Right atrium auricular region (tissue), 2 donors: ENCODE results near the gene TMEM151A. TPM values are rescaled to one million over a fixed set of nuclear protein-coding genes. Genes with fewer than 3 reads are reported as not detected.

Source experiments
- DNase-seq: peaks from one replicate; pipeline ENCODE4 v3.0.0-alpha.2; 2019; ENCODE audit warnings: low spot score
- H3K27ac ChIP-seq, 2 donors: fragments of 200-600 bp; sonication (generic); 1 replicate in 1 of 2; 2 replicates in 1 of 2; pipeline ENCODE4 v1.5.1; 2016 to 2019
- H3K27me3 ChIP-seq, 2 donors: fragments of 200-600 bp; sonication (generic); one replicate each; pipeline versions ENCODE4 v1.5.1 to v1.6.0; 2017 to 2019
- H3K36me3 ChIP-seq: fragments of 200-600 bp; sonication (generic); one replicate; pipeline ENCODE4 v1.5.1; 2016
- H3K4me1 ChIP-seq, 2 donors: fragments of 200-600 bp; sonication (generic); one replicate each; pipeline versions ENCODE4 v1.5.1 to v1.6.0; 2017 to 2019
- H3K4me3 ChIP-seq, 2 donors: fragments of 200-600 bp; sonication (generic); 1 replicate in 1 of 2; 2 replicates in 1 of 2; pipeline ENCODE4 v1.5.1; 2017 to 2019; ENCODE audit warnings: mild to moderate bottlenecking in 1 of 2, moderate library complexity in 1 of 2
- H3K9me3 ChIP-seq, 2 donors: fragments of 200-600 bp; sonication (generic); one replicate each; pipeline ENCODE4 v1.5.1; 2019
- total RNA-seq, 2 donors: library from RNA; depleted of rRNA; stranded (reverse); fragments of >200 nt; gene quantifications; one replicate each; pipeline ENCODE4 v1.1.0, GENCODE V29; 2016
- TF ChIP-seq, protein P1 (sequence below), 2 donors: fragments of 200-600 bp; sonication (generic); IDR thresholded peaks; one replicate each; pipeline ENCODE4 v1.5.1; 2019; ENCODE audit warnings: antibody characterized with exemption in 2 of 2

The TMEM151A gene
- total RNA-seq, 2 donors from 2014 or later = 1.4 to 5.5 TPM

DNA sequence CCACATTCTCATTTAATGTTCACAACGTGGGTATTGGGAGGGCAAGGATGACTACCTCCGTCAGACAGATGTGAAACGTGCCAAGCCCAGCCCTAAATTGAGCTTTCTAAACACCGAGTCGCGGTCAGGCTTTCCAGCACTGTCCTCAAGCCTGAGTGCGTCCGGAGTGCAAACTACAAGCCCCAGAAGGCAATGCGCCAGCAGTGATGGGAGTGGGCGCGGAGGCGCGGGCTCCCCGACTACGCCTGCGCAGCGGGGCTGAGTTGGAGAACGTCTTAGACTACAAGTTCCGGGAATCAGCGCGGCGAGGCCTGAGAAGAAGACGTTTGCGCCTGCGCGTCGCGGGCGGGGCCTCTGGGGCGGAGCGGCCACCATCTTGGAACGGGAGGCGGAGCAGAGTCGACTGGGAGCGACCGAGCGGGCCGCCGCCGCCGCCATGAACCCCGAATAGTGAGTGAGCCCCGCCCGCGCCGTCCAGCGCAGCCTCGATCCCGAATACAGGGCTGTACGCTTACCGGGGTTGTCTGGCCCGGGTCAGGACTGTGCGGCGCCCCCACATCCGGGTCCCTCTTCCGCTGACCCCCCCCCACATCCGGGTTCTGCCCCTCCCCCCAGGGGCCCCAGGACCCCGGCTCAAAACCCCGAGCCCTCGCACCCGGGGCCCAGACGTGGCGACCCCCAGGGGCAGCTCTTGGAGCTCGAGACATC, 23.3 kb upstream of the TMEM151A start, which contains the start of gene RAB1B:
Gene RAB1B (plus strand): TSS at position 396 of the 708 bp plus-strand sequence. CDS start 41 bp downstream, at position 437.
- Histone ChIP-seq H3K4me3 (peak within 1 kb of the TSS; percentile 81 to 85), H3K36me3 (peaks cover 19% of the 10 kb centered on the region), H3K4me1 (peaks cover 0 to 30% of the 10 kb centered on the region in 2 donors), H3K9me3 (no peaks in the 10 kb centered on the region), H3K27me3 (no peaks in the 10 kb centered on the region), H3K27ac (peak within 1 kb of the TSS; percentile 92 to 97)
- DNase-seq = peak; percentile 100
- TF ChIP-seq, protein P1, sequence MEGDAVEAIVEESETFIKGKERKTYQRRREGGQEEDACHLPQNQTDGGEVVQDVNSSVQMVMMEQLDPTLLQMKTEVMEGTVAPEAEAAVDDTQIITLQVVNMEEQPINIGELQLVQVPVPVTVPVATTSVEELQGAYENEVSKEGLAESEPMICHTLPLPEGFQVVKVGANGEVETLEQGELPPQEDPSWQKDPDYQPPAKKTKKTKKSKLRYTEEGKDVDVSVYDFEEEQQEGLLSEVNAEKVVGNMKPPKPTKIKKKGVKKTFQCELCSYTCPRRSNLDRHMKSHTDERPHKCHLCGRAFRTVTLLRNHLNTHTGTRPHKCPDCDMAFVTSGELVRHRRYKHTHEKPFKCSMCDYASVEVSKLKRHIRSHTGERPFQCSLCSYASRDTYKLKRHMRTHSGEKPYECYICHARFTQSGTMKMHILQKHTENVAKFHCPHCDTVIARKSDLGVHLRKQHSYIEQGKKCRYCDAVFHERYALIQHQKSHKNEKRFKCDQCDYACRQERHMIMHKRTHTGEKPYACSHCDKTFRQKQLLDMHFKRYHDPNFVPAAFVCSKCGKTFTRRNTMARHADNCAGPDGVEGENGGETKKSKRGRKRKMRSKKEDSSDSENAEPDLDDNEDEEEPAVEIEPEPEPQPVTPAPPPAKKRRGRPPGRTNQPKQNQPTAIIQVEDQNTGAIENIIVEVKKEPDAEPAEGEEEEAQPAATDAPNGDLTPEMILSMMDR (IDR thresholded peaks at IDR 0.05) = no peak

DNA sequence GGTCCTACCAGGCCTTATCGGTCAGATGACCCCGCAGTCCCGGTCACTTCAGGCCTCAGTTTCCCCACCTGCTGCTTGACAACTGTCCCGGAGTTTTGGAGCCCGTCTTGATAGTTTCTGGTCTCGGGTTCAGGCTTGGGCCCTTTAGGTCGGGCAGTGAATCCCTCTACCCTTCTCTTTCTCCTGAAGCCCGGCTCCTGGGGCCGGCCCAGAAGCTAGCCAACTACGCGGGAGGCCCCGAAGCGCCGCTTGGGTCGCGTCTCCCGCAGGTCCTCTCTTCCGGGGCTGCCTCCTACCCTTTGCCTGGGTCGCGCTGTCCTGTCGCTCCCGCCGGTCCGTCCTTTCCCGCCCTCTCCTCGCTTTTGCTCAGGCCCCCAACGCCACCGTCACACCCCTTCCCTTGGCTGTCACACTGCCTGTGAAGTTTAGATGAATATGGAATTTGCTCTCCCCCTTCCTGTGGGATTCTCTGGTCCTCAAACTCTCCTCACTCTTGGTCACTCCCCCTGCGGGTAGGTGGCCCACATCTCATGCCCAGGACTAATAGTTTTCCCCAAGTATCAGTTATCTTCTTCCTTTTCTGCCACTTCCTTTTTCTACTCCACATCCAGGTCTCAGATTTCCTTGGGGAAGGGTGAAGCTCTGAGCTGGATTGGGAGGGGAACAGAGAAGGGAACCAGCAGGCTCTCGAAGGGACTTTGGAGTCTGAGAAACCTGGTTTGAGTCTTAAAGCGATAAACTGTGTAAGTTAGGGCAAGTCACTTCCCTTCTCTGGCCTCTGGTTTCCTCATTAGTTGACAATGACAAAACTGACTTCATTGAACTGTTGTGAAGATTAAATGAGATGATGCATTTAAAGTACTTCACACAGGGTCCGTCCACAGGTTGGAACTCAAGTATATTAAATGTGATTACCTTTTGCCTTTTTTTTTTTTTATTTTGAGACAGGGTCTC, 22.5 kb upstream of the TMEM151A start:
- Histone ChIP-seq H3K4me3 (peak overlapping the region; percentile 81 to 85), H3K27me3 (no peaks in the 10 kb centered on the region), H3K9me3 (no peaks in the 10 kb centered on the region), H3K4me1 (peaks cover 0 to 30% of the 10 kb centered on the region in 2 donors), H3K36me3 (peaks cover 26% of the 10 kb centered on the region), H3K27ac (peak overlapping the region; percentile 92 to 97)
- DNase-seq = no peak
- TF ChIP-seq, protein P1 (IDR thresholded peaks at IDR 0.05) = peak in 1 of 2 donors; percentile 10

DNA sequence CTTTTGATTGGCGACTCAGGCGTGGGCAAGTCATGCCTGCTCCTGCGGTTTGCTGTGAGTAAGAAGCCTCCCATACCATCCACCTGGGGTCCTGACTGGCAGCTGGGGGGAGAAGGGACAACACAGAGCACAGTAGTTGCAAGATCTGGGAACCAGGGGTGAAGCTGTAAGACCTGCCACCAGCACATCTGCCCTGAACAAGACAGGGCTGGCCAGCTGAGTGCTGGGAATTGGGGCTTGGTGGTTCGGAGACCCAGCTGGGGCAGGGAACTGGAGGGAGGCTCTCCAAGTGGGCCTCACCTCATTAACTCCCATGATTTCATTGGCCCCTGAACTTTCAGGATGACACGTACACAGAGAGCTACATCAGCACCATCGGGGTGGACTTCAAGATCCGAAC, 19.9 kb upstream of the TMEM151A start:
- DNase-seq = no peak
- TF ChIP-seq, protein P1 (IDR thresholded peaks at IDR 0.05) = no peak
- H3K4me3 ChIP-seq = no peak overlapping the region
- peaks cover 49% of the 10 kb centered on the region for H3K36me3 ChIP-seq
- peaks cover 0 to 26% of the 10 kb centered on the region in 2 donors for H3K4me1 ChIP-seq
- no peaks in the 10 kb centered on the region for H3K9me3 ChIP-seq
- no peak overlapping the region for H3K27ac ChIP-seq
- H3K27me3 ChIP-seq = no peaks in the 10 kb centered on the region

DNA sequence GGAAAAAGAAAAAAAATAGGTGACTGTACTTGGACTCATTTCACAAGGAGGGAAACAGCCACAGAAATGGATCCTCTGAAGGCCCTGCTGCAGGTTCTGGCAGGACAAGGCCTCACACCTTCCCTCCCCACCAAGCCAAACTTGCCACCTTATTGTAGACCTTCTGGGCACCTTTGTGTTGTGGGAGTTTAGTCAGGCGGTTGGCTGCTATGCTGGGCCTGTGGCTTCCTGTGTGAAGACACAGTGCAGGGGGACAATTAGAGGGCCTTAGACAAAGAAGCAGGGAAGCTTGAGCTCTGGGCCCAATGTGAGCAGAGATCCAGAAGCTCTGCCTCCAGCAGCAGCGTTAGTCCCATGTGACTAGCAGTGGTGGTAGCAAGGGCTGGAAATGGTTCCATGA, 19.1 kb upstream of the TMEM151A start:
- H3K27ac ChIP-seq = no peak overlapping the region
- no peak for DNase-seq
- TF ChIP-seq, protein P1 (IDR thresholded peaks at IDR 0.05) = no peak
- H3K27me3 ChIP-seq = no peaks in the 10 kb centered on the region
- H3K9me3 ChIP-seq = no peaks in the 10 kb centered on the region
- no peak overlapping the region for H3K4me3 ChIP-seq
- H3K4me1 ChIP-seq = peaks cover 0 to 27% of the 10 kb centered on the region in 2 donors
- H3K36me3 ChIP-seq = peaks cover 49% of the 10 kb centered on the region

DNA sequence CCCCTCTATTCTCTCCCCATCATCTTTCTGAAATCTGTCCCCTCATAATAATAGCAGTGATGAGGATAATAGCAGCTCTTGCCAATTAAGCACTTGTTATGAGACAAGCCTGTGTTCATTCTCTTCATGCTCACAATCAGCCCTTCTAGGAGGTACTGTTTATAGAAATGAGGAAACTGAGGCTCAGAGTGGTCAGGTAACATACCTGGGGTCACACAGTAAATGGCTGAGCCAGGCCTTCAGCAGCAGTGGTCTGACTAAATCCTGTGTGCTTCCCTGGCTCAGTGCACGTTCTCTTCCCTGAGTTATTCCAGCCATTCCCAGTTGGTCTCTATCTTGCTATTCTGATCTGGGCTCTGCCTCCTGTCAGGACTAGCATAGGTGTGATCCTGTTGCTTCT, 17.5 kb upstream of the TMEM151A start:
- TF ChIP-seq, protein P1 (IDR thresholded peaks at IDR 0.05) = no peak
- no peak for DNase-seq
- H3K36me3 ChIP-seq = peaks cover 49% of the 10 kb centered on the region
- H3K4me1 ChIP-seq = peaks cover 0 to 37% of the 10 kb centered on the region in 2 donors
- no peaks in the 10 kb centered on the region for H3K27me3 ChIP-seq
- no peak overlapping the region for H3K27ac ChIP-seq
- H3K9me3 ChIP-seq = no peaks in the 10 kb centered on the region
- H3K4me3 ChIP-seq = no peak overlapping the region
